GM12873 (cell line): ENCODE results near the gene ZNF318.

Experiments used
- CTCF ChIP-seq: IDR thresholded peaks from 2 replicates; pipeline ENCODE4 v1.5.1; 2012; ENCODE audit warnings: low read depth, mild to moderate bottlenecking, moderate library complexity, low read length, control low read depth; ENCODE audit not compliant: insufficient read depth; ENCODE audit errors: missing control alignments

The ZNF318 gene

DNA sequence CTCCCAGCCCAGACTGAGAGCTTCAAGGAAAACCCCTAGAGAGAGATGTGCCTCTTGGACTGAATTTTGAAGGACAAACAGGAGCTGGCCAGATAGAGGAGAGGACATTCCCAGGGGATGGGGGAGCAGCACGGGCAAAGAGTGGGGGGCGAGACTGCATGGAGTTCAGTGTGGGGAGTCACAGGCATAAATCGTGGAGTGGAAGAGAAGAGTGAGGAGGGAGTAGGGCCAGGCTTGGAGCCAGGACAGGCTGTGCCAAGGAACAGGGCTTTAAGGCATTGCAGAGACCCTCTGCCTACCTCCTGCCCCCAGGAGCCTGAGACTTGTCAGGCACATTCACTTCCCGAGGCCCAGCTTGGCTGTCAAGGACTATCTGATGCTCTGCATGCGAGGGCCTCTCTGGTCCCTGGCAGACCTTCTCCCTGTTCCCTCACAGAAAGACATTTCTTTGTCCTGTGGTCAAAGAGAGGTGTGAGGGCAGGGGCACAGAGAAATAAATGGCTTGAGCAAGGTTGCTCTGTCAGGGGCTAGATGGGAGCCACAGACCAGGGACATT is 76.6 kb downstream of the ZNF318 start:
- no peak for TF ChIP-seq CTCF

DNA sequence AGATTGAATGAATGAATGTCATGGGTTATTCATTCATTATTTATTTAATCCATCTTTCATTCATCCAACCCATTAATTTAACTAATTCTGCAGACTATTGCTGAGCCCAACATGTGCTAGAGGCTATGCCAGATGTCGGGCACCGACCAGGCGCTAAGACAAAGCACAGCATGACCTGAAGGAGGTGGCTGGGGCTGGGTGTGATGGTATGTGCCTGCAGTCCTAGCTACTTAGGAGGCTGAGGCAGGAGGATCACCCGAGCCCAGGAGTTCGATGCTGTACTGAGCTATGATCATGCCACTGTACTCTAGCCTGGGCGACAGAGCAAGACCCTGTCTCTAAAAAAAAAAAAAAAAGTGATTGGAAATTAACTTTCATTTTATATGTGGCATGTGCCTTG is 77.1 kb downstream of the ZNF318 start:
- TF ChIP-seq CTCF, result no peak

GRCh38 chr6:43291708-43292107 is 77.7 kb downstream of the ZNF318 start:
- no peak for TF ChIP-seq CTCF

- TF ChIP-seq CTCF, result no peak
Observed at GRCh38 chr6:43290905-43291355, 78.5 kb downstream of the ZNF318 start.

- TF ChIP-seq CTCF, result no peak
Observed at GRCh38 chr6:43290339-43290904, 79.0 kb downstream of the ZNF318 start.

DNA sequence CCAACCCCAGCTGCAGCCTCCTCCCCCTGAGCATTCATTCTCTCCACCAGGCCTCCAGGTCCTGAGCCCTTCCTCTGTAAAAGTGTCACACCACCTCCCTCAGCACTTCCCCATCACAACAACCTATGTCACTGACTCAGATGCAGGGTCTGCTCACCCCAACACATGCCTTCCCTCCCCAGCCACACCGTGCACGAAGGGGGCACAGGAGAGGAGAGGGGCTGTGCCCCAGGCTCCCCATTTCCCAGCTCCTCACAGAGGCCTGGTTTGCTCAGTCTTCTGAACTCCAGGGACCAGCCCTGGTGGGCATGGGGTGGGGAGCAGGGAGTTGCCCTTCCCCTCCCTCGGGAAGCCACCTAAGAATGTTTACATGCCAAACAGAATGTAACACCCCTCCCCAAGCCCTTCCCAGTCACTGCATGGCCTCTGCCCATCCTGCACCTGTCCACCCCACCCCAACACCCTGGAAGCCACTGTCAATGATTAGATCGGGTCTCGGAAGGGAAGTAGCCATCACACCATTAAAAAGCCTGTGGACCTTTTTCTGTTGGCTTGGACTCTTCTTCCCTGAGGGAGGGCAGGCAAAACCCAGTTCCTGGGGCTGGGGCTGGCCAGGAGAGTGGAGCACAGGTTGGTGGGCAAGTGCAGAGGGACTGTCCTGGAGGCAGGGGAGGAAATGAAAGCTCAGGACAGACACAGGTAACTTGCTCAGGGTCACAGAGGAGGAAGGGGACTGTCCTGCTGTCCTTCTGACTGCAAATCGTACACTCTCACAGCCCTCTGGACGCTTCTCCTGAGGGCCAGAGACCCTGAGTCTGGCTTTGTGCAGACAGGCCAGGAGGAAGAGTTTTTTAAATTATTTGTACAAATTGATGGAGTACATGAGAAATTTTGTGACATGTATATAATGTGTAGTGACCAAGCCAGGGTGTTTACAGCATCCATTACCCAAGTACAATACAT is 81.4 kb downstream of the ZNF318 start:
- TF ChIP-seq CTCF, result no peak
